Pons (tissue), 1 donor: ENCODE measurements around the gene NCAM2.
A peak's percentile ranks its signal among the peaks of the same experiment; 100 is the strongest.

Source experiments
- DNase-seq: peaks from one replicate; pipeline ENCODE4 v3.0.0-alpha.2; 2016; ENCODE audit warnings: low spot score

The NCAM2 gene

DNA sequence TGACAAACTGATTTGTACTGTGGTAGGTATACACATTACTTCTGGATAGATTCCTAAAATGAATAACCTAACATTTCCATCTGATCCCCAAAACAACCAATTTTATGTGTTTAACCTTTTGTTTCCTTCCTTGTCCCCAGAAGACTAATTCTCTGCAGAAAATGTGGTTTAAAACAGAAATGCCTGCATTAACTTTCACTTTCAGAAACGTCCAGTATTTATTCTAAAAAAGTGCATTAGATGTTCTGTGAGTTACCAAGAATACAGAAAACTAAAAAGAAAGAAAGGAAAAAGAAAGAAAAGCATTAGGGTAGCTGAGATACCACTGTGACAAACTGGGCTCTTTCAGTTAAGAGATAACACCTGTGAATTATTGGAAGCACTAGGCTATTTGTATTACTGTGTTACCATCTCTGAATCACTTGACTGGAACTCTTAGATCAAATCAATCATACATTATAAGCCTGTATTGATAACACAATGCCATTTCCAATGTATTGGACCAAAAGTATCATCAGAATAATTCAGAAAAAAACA, 177.7 kb downstream of the NCAM2 start:
- no peak for DNase-seq

DNA sequence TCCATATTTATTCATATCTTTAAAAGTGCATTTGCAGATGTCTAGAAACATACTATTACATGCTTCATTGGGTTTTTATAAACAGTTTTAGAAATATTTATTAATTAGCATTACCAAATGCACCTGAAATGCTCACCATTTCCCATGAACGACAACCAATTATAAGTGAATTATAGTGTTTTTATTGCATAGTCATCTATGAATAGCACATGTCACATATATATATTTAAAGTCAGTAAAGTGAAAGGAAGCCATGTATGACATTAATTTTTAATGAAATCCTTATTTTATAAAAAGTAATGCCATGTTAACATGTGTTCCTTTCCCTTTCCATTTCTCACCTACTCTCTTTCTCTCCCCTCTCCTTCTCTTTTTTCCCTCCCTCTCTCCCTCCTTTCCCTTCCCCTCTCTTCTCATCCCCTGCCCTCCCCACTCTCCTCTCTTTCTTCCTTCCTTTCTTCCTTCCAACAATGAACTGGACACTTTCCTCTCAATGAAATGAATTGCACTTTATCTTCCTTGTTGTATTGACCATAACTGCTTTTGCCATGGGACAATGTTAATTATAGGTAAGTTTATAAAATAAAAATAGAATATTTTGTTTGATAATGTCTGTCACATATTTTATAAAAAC, 179.3 kb downstream of the NCAM2 start:
- DNase-seq = no peak

DNA sequence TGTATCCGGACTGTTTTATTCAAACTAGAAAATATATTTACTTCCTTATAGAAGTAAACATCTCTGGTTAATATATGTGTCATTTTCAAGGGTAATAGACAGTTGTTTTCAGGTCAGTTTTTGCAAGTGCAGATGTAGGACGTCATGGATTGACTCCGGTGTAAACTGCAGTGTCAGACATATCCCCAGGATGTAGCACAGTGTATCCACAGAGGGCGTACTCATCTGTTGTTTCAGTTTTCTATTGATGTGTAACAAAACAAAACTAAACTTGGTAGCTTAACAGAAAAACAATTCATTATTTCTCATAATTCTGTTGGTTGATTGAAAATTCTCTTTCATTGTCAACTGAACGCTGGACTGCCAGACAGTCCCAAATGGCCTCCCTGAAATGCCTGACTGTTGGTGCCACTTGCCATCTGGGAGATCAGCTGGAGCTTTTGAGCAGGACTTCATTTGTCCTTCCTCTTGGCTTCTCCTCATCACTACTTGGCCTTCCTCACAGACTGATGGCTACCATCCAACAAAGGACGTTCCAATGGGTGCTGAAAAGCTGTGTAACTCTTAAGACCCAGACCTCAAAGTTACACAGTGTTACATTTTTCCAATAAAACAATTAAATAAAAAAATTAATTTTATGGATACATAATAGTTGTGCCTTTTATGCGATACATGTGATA, 181.6 kb downstream of the NCAM2 start:
- no peak for DNase-seq

DNA sequence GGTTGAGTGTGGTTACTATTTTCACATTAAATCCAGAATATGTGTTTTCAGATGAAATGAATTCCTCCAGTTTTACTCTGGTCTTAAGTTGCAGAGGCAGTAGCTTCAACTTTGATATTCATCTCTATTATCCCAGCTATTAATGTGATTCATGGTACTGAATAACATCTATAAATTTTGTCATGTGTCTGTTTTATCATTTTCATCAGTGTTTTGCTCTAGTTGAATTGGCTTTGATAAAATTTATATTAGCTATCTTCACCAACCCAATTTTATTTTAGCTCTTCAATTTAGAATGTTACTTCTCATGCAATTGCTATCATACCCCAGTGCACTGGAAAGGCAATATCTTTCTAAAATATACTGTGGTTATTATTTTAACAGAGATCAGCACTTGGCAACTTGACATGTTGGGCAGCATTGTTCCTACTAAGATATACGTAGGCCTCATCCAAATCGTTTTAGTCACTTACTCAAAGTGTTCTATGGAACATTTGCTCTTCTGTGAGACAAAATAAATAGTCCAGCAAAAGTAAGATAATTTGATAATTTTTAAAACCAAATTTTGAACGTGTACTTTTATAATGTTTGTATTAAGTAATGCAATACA, 184.3 kb downstream of the NCAM2 start:
- no peak for DNase-seq

DNA sequence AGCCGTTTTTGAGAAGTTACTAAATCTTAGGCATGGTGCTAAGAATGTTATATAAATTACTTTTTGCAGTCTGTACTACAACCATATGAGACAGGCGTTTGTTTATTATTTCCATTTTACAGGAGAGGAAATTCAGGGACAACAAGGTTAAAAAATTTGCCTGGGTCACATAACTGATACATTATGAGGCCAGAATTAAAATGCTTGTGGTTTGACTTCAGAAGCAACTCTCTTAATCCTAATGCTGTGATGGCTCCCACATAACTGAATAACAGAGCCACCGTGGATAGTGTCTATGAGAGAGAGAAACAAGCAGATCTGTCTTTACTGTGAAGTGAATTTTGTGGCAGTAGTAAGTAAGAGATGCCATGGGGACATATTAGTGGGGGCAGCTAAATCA, 184.9 kb downstream of the NCAM2 start:
- DNase-seq = no peak

DNA sequence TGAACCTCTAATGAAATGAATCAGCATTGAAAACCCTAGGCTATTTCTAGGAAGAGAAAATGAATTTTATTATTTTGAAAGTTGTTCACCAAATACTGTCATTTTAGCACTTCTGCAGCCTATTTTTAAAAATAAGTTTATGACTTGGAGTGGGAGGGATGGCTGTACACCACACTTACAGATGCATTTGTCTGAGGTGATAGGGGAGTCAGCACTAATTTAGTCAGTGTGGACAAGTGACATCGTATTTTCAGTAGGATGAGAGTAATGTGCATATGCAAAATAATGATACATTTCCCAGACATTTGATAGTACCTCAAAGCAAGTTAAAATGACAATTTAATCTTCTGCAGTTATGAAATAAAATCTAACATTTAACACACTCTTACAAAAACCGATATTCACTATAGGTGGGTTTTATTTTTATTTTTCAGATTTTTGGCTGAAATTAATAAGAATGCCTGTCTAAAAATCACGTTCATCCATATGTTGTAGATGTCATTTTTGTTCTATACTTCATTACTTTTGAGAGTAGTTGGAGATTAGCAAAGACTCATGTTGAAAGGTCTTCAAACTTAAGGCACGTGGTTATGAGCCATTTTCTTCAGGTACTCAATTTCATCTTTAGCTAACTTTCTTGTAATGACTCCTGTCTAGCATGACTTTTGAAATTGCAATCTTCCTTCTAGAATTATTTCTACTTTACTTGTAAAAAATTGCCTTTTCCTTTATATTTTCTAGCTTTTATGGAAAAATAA, 186.7 kb downstream of the NCAM2 start:
- DNase-seq = no peak

DNA sequence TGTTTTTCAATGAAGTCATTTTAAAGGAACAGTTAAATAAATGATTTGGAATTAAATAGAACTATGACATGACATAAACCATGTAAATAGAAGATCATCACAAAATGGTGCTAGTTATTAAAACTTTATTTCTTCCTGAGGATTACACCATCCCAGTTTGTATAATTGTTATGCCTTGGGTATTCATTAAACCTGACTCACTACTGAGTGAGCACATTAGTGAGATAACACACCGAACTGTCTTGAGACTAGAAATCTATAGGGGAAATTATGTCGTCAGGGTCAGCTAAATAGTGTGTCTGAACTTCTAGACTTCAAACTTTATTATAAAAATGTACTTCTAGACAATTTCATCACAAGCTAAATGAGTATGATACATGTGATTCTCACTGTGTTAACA, 189.4 kb downstream of the NCAM2 start:
- DNase-seq = no peak

DNA sequence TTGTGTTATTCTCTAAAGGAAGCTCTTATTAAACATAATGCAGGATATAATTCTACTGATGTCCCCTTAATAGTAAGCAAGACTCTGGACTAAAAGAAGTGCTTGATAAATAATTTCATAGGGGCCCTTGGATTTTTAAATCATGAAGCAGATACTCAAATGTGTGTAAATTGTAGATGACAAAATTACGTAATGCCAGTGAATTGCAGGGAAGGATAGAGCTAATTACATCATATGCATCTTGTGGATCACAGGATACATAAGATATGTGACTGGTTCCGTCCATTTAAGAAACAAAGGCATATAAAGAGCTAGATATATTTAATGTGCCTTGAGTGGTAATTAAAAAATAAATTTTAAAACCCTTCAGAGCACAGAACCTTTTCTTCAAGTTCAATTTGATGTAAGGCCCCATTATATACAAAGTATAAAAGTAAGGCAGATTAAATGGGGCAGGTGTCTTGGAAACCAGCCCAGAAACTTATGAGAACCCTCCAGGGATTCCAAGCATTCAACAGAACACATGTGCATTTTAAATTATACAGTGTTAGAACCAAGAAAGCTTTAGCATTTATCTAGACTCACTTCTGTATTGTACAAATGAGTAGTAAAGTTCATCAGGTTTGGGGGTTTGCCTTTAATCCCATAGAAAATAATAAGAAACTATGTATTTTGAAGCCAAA, 190.4 kb downstream of the NCAM2 start:
- no peak for DNase-seq

DNA sequence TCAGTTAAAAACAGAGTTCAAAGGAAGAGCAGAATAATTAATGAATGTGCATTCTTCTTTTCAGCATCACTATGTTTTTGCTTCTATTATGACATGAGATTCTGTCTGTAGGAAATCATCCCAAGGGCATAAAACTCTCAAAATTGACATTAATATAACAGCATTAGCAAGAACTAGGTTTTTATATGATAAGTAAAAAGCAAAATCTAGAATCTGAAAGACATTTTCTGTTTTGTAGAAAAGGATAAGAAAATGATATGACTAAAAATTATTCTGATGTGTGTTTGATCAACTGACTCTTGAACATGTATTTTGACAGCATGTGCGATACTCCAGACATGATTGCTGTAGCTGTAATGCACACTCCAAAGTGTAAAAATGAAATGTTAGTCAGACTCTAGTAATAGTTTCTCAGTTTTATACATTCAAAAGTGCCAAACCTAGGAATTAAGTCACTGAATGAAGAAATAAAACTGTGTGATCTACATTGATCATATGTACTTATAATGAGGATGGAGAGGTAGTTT, 197.3 kb downstream of the NCAM2 start:
- no peak for DNase-seq

DNA sequence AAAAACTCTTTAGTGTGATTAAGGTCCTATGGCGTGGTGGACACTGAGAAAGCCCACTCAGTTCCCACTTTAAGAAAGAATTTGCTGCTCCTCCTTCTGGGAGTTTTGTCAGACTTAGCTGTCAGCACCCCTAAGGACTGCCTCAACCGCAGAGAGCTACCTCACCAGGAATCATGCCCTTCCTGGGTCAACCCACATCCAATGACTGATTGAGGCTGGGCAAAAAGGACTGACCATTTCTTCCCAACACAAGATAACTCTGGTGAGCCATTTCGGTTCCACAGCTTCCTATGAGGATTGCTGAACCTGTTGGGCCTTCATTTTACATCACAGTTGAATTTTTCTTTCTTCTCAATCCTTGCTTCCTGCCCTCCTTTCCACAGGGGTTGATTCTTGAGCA, 197.9 kb downstream of the NCAM2 start:
- no peak for DNase-seq

DNA sequence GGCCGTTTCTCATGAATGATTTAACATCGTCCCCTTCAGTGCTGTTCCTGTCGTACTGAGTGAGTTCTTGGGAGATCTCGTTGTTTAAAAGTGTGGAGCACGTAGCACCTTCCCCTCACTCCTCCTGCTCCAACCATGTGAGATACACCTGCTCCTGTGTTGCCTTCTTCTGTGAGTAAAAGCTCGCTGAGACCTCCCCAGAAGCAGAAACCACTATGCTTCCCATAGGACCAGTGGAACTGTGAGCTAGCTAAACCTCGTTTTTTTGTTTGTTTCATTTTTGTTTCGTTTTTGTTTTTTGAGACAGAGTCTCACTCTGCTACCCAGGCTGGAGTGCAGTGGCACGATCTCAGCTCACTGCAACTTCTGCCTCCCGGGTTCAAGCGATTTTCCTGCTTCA, 198.6 kb downstream of the NCAM2 start:
- no peak for DNase-seq

DNA sequence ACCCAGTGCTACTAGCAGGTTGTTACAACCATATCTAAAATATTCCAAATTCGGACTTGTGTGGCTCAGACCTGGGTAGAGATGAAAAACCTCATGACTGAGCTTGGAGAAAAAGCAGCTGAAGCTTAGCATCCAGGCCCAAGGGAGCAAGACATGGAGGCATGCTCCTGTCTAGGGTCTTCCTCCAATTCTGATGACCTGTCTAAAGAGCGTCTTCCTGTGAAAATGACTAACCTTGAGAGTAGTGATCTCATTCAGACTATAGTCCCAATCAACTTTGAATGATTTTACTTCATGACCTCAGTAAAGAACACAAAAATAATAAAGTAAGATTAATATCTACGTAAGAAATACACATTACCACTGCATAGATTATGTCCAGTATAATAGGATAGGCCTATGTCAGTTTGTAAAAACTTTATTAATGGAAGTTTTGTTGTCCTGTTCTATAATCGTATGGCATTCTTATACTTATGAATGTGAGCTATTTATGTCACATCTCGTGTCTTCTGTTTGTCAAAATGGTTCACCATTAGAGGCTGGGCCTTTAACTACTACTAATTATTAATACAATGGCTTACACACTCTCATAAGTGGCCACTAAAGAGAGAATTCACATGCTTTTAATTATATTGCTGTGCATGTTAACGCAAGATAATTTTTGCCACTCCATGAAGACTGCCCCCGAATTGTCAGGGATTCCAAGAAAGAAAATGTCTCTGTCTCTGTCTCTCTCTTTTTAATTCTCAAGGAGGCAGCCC, 201.3 kb downstream of the NCAM2 start:
- DNase-seq = no peak

DNA sequence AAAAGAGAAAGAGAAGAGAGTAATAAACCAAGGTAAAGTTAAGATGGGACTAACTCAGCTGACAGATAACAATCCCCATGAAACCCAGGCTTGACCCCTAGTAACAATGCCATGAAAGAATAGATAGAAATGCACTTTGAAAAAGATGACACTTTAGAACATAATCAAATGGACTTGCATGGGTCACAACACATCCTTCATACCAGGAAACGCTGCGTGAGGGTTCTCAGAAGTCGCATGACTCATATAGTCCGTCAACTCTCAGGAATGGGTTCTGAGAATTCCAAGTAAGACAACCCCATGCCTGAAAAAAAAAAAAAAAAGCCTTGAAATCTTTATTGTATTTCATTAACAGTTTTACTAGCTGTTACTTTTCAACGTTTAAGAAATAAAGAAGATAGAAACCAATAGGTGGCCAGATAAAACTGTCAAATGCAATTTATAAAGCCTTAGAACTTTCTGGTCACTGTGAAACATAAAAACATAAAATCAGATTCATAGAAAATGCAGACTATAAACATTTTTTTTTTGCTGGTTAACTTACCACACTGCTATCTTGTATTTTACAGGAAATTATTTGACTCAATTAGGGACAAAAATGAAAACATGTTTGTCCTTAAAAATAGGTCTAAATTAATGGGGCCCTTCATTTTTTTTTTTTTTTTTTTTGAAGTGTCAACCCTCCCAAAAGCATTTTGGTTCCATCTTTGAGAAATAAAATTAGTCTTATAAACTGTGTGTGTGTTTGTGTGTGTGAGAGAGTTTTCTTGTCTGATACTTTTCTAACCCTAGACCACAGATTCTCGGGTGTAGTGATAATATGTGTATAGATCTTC, 202.1 kb downstream of the NCAM2 start:
- DNase-seq = peak; percentile 73

DNA sequence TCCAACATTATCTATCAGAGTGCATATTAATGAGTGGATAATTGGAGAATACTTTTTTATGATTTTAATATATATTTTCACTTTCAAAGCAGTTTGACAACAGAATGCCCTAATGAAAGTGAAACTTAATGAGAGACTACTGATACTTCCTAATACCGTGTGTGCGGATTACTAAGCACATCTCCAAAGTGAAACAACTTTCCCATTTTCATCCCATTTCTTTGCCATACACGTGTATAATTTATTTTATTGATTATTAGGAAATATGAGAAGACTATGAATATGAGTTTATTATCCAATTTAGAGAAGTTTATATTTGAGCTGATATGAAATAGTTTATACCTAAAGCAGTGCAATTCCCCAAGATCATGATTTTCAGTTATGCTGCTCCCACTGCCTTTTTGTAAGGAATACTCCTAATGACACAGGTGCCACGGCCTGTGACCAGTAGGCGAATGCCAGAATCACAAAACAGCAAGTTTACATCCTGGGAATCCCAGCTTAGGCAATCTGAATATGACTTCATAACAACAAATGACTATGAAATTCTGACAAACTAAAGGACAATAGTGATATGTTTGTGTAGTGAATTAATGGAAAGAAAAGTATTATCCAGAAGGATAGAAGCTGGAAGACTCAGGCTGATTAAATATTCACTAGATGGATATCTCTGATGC, 202.9 kb downstream of the NCAM2 start:
- DNase-seq = peak; percentile 56

DNA sequence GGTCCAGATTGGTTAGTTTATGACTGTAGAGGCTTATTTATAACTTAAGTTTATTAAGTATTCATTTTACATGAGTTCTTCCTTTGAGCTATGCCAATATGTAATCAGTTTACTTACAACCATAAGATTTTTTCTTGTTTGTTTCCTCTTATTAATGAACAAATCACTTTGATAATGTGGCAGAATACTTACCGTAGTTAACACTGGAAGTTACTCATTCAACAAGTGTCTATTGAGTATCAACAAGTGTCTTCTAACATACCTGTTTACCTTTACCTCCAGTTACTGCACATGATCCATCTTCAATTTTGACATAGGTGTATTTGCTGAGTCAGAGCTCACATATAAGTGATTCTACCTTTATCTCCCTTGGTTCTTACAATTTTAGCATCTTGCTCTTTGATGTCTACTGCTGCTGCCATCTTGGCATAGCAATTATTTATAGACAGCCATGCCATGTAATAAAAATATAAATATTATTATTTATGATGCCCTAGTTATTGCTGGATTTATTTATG, 205.7 kb downstream of the NCAM2 start:
- DNase-seq = no peak

DNA sequence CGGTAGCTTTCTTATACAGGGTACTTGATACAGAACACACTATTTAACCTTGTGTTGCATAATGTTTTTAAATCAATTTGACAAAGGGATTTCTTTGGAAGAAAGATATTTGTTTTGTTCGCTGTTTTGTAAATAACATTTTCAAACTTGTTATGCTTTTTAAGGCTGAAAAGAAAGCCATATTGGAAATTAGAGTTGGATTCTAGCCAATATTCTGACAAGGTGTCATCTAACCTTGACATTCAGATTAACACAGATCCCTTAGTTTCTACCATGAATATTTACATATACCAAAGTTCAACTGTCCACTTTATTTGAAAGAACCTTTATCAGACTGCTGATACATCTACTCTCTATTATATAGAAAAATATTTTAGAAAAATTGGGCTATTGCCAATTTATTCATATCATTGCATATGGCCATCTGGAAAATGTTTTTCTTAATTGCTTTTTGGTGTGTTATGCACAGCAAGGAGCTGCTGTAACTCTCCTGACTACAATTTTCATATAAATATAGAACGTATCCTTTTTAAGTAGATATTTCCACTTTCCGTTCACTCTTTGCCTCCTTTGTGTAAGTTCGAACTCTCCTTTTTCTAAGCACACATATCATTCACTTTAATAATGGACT, 206.3 kb downstream of the NCAM2 start:
- DNase-seq = no peak

DNA sequence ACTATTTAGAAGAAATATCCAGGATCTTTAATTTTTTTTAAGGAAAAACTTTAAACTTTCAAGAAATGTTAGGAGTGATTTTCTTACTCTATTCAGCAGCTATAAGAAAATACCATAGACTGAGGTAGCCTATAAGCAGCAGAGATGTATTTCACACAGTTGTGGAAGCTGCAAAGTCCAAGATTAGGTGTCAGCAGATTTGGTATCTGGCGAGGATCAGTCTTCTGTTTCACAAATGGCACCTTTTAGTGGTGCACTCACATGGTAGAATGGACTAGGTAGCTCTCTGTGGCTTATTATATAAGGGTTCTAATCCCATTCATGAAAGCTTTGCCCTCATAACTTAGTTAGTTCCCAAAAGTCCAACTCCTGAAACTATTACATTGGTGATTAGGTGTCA, 207.4 kb downstream of the NCAM2 start:
- DNase-seq = no peak

DNA sequence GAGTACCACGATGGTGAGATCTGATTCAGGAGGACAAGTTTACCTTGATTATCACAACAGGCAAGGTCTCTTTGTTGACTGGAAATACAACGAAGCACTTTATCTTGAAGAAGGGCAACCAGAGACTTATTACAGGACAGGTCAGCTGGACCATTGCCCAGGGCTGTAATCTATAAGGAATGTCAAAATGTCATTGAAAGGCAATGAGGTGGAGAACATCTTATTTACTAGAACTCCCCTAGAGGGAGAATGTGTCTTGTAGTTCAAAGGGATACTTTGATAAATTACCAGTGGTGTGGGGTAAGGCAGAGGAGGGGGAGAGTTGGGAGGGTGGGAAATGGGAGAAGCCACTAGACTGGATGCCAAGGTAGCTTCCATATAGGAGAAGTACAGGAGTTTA, 212.3 kb downstream of the NCAM2 start:
- DNase-seq = no peak

DNA sequence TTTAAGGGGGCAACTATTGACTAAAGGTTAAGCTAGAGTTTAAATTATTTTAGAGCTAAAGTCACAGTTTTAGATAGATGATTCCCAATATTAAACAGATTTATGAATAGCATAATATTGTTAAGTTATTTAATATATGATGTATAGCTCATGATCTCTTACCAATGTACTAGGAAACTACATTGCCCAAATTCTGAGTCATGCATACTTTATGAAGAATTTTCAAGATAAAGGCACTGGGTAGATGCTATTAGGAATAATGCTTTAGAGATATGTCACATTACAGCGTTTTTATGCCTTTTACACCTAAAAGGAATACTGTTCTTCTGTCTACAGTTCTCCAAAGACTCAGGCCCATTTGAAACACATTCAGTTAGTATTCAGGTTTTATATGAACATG, 215.1 kb downstream of the NCAM2 start:
- no peak for DNase-seq
